ENCODE data around the gene TYW5. TPM values are rescaled to one million over a fixed set of nuclear protein-coding genes. Genes with fewer than 3 reads are reported as not detected.

TYW5 gene
- polyA plus RNA-seq, 3 donors = 1.5 to 3.5 (median 1.6) TPM

GRCh38 chr2:199988151-199988550, 32.9 kb upstream of the TYW5 start:
- WGBS (ENCODE audit: insufficient coverage) = 5% methylated on average over 2 of the region's 7 CpGs
- Mint-ChIP-seq H3K4me1 (peaks cover 2% of the 10 kb centered on the region), H3K27ac (no peak overlapping the region), H3K27me3 (ENCODE audit: low read depth in 3 of 3) (peaks cover 0 to 3% (median 0%) of the 10 kb centered on the region in 3 donors), H3K4me3 (no peak overlapping the region), H3K36me3 (no peaks in the 10 kb centered on the region), H3K9me3 (peaks cover 0 to 6% (median 0%) of the 10 kb centered on the region in 7 donors)
- Histone ChIP-seq H2AFZ (ENCODE audit: insufficient read depth, low read depth, low read length, poor library complexity, severe bottlenecking) (peak overlapping the region; percentile 26), H3K36me3 (replicated peaks in 1 of 2; ENCODE audit: control insufficient read depth in 1 of 2, insufficient read depth in 2 of 2, low read length in 2 of 2) (no peaks in the 10 kb centered on the region), H3K4me2 (replicated peaks; ENCODE audit: extremely low read depth, low read length, poor library complexity, severe bottlenecking) (no peak overlapping the region), H4K20me1 (ENCODE audit: insufficient read depth, low read length) (no peaks in the 10 kb centered on the region), H3K27ac (ENCODE audit: low read depth in 1 of 2, low read length in 2 of 2) (no peak overlapping the region), H3K9me3 (replicated peaks in 1 of 2; ENCODE audit: control insufficient read depth in 1 of 2, insufficient read depth in 1 of 2, low read length in 2 of 2) (no peaks in the 10 kb centered on the region), H3K4me1 (ENCODE audit: control insufficient read depth in 1 of 2, insufficient read depth in 2 of 2, low read length in 2 of 2) (no peaks in the 10 kb centered on the region), H3K9ac (ENCODE audit: insufficient read depth, low read length, poor library complexity, severe bottlenecking) (no peak overlapping the region), H3K79me2 (ENCODE audit: insufficient read depth, low read length) (no peaks in the 10 kb centered on the region), H3K4me3 (replicated peaks in 1 of 3; ENCODE audit: low read depth in 2 of 3, low read length in 3 of 3) (no peak overlapping the region), H3K27me3 (ENCODE audit: control insufficient read depth in 2 of 2, insufficient read depth in 2 of 2, low read length in 2 of 2) (no peaks in the 10 kb centered on the region)
- no peak for DNase-seq
- intact Hi-C loops (cut with micrococcal nuclease) = loop anchor here in 1 of 2 donors (10.0 kb wide), 1 partner anchor 717 kb away; no protein-coding TSS in a partner anchor
- TF ChIP-seq, protein P1, sequence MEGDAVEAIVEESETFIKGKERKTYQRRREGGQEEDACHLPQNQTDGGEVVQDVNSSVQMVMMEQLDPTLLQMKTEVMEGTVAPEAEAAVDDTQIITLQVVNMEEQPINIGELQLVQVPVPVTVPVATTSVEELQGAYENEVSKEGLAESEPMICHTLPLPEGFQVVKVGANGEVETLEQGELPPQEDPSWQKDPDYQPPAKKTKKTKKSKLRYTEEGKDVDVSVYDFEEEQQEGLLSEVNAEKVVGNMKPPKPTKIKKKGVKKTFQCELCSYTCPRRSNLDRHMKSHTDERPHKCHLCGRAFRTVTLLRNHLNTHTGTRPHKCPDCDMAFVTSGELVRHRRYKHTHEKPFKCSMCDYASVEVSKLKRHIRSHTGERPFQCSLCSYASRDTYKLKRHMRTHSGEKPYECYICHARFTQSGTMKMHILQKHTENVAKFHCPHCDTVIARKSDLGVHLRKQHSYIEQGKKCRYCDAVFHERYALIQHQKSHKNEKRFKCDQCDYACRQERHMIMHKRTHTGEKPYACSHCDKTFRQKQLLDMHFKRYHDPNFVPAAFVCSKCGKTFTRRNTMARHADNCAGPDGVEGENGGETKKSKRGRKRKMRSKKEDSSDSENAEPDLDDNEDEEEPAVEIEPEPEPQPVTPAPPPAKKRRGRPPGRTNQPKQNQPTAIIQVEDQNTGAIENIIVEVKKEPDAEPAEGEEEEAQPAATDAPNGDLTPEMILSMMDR (IDR thresholded peaks at IDR 0.05) = no peak

DNA sequence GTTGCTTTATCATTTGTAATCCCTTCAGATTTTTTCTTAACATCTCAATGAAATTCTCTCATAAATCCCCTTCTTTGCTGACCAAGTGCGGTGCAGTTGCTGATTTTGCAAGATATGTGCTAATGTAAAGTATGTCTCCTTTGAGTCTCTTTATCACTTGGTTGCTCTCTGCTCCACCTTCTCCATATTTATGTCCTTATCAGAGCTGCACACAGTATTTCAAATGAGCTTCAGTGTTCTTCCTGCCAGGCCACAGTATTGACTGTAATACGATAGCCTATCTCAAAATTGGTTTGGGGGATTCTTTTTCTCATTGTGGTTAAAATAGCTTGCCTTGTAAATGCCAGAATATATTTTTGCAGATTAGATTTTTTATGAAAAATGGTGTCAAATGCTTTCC, 32.3 kb upstream of the TYW5 start:
- no peak overlapping the region for H3K27ac Mint-ChIP-seq
- Histone ChIP-seq H2AFZ (ENCODE audit: insufficient read depth, low read depth, low read length, poor library complexity, severe bottlenecking) (peak overlapping the region; percentile 26), H3K4me1 (ENCODE audit: control insufficient read depth in 1 of 2, insufficient read depth in 2 of 2, low read length in 2 of 2) (no peaks in the 10 kb centered on the region), H3K79me2 (ENCODE audit: insufficient read depth, low read length) (no peaks in the 10 kb centered on the region), H3K9me3 (replicated peaks in 1 of 2; ENCODE audit: control insufficient read depth in 1 of 2, insufficient read depth in 1 of 2, low read length in 2 of 2) (no peaks in the 10 kb centered on the region), H4K20me1 (ENCODE audit: insufficient read depth, low read length) (no peaks in the 10 kb centered on the region), H3K9ac (ENCODE audit: insufficient read depth, low read length, poor library complexity, severe bottlenecking) (no peak overlapping the region), H3K27me3 (ENCODE audit: control insufficient read depth in 2 of 2, insufficient read depth in 2 of 2, low read length in 2 of 2) (no peaks in the 10 kb centered on the region), H3K4me2 (replicated peaks; ENCODE audit: extremely low read depth, low read length, poor library complexity, severe bottlenecking) (no peak overlapping the region), H3K4me3 (replicated peaks in 1 of 3; ENCODE audit: low read depth in 2 of 3, low read length in 3 of 3) (no peak overlapping the region), H3K36me3 (replicated peaks in 1 of 2; ENCODE audit: control insufficient read depth in 1 of 2, insufficient read depth in 2 of 2, low read length in 2 of 2) (no peaks in the 10 kb centered on the region), H3K27ac (ENCODE audit: low read depth in 1 of 2, low read length in 2 of 2) (no peak overlapping the region)
- peaks cover 2% of the 10 kb centered on the region for H3K4me1 Mint-ChIP-seq
- H3K36me3 Mint-ChIP-seq = no peaks in the 10 kb centered on the region
- DNase-seq = no peak
- peaks cover 0 to 3% (median 0%) of the 10 kb centered on the region in 3 donors for H3K27me3 Mint-ChIP-seq (ENCODE audit: low read depth in 3 of 3)
- TF ChIP-seq, protein P1 (IDR thresholded peaks at IDR 0.05) = no peak
- H3K9me3 Mint-ChIP-seq = peaks cover 0 to 6% (median 0%) of the 10 kb centered on the region in 7 donors
- no CpG with 5 or more reads among the region's 2 CpGs for WGBS (ENCODE audit: insufficient coverage)
- no peak overlapping the region for H3K4me3 Mint-ChIP-seq
- intact Hi-C loops (cut with micrococcal nuclease) = loop anchor here in 1 of 2 donors (10.0 kb wide), 1 partner anchor 717 kb away; no protein-coding TSS in a partner anchor

Data from CD14-positive monocyte (primary cell).